Karpas-422 (cell line): Measurements from ENCODE around the gene PLCB1. TPM values are rescaled to one million over a fixed set of nuclear protein-coding genes. Genes with fewer than 3 reads are reported as not detected.

Experiments
- DNase-seq: peaks from one replicate; pipeline ENCODE4 v3.0.0-alpha.2; 2015
- H2AFZ ChIP-seq: fragments of 200-600 bp; sonication (generic); 2 replicates; pipeline ENCODE4 v1.6.1; 2014; ENCODE audit warnings: antibody characterized with exemption, low read length, mixed read lengths
- H3K27ac ChIP-seq: fragments of 200-600 bp; sonication (generic); 2 replicates; pipeline ENCODE4 v1.5.1; 2014; ENCODE audit warnings: mild to moderate bottlenecking, low read length, moderate library complexity
- H3K27me3 ChIP-seq: fragments of 200-600 bp; sonication (generic); 2 replicates; pipeline ENCODE4 v1.6.1; 2014; ENCODE audit warnings: low read length, mixed read lengths
- H3K36me3 ChIP-seq: fragments of 200-600 bp; sonication (generic); 2 replicates; pipeline ENCODE4 v1.6.1; 2014; ENCODE audit warnings: low read length, mixed read lengths; ENCODE audit not compliant: insufficient read depth
- H3K4me1 ChIP-seq: fragments of 200-600 bp; sonication (generic); 2 replicates; pipeline ENCODE4 v1.6.1; 2014; ENCODE audit warnings: mild to moderate bottlenecking, low read length, mixed read lengths
- H3K4me2 ChIP-seq: fragments of 200-600 bp; sonication (generic); 2 replicates; pipeline ENCODE4 v1.6.1; 2014; ENCODE audit warnings: low read length, low read depth, mild to moderate bottlenecking; ENCODE audit not compliant: poor library complexity, severe bottlenecking
- H3K4me3 ChIP-seq: fragments of 200-600 bp; sonication (generic); 2 replicates; pipeline ENCODE4 v1.5.1; 2014; ENCODE audit warnings: mild to moderate bottlenecking, antibody characterized with exemption, low read length, mixed read lengths
- H3K79me2 ChIP-seq: fragments of 200-600 bp; sonication (generic); 2 replicates; pipeline ENCODE4 v1.6.1; 2014; ENCODE audit warnings: mild to moderate bottlenecking, low read length, mixed read lengths
- H3K9ac ChIP-seq: fragments of 200-600 bp; sonication (generic); 2 replicates; pipeline ENCODE4 v1.6.0; 2014; ENCODE audit warnings: low read length
- H3K9me2 ChIP-seq: fragments of 200-600 bp; sonication (generic), shearing (Covaris generic); replicated peaks from 2 replicates; pipeline ENCODE4 v1.6.0; 2014; ENCODE audit warnings: mild to moderate bottlenecking, low read length, moderate library complexity; ENCODE audit not compliant: insufficient read depth
- H3K9me3 ChIP-seq: fragments of 300-700, 200-600 bp; sonication (generic); 2 replicates; pipeline ENCODE4 v1.6.1; 2014; ENCODE audit warnings: low read length, mixed read lengths
- H4K20me1 ChIP-seq: fragments of 200-600 bp; sonication (generic); 2 replicates; pipeline ENCODE4 v1.6.1; 2014; ENCODE audit warnings: mild to moderate bottlenecking, antibody characterized with exemption, low read length, low read depth; ENCODE audit not compliant: insufficient read depth
- total RNA-seq: library from RNA; depleted of rRNA; stranded (reverse); fragments of >200 nt; shearing (Covaris generic); gene quantifications from 2 replicates; pipeline ENCODE4 v1.2.3, GENCODE V29; 2014; ENCODE audit warnings: low replicate concordance

PLCB1 gene
- total RNA-seq, 1 experiment from 2014 or later, result 0.82 TPM

- Histone ChIP-seq H3K9me3 (no peaks in the 10 kb centered on the region), H3K27ac (no peak overlapping the region), H3K4me1 (no peaks in the 10 kb centered on the region), H3K79me2 (no peaks in the 10 kb centered on the region), H3K9ac (no peak overlapping the region), H3K4me3 (no peak overlapping the region), H4K20me1 (no peaks in the 10 kb centered on the region), H3K4me2 (no peak overlapping the region), H2AFZ (no peak overlapping the region), H3K27me3 (no peaks in the 10 kb centered on the region), H3K36me3 (no peaks in the 10 kb centered on the region), H3K9me2 (no peaks in the 10 kb centered on the region)
- no peak for DNase-seq
These were observed 16.4 kb downstream of the PLCB1 start for GRCh38 chr20:8148501-8148900.

- Histone ChIP-seq H3K9me2 (no peaks in the 10 kb centered on the region), H3K4me3 (no peak overlapping the region), H3K4me2 (no peak overlapping the region), H3K27ac (no peak overlapping the region), H2AFZ (no peak overlapping the region), H3K36me3 (no peaks in the 10 kb centered on the region), H3K4me1 (no peaks in the 10 kb centered on the region), H3K79me2 (no peaks in the 10 kb centered on the region), H3K9ac (no peak overlapping the region), H3K9me3 (no peaks in the 10 kb centered on the region), H3K27me3 (no peaks in the 10 kb centered on the region), H4K20me1 (no peaks in the 10 kb centered on the region)
- DNase-seq, result no peak
These were observed 18.5 kb downstream of the PLCB1 start for GRCh38 chr20:8150591-8150990.

- Histone ChIP-seq H3K9ac (no peak overlapping the region), H3K79me2 (no peaks in the 10 kb centered on the region), H3K9me3 (no peaks in the 10 kb centered on the region), H2AFZ (no peak overlapping the region), H3K27ac (no peak overlapping the region), H3K9me2 (no peaks in the 10 kb centered on the region), H3K4me2 (no peak overlapping the region), H3K4me3 (no peak overlapping the region), H3K36me3 (no peaks in the 10 kb centered on the region), H3K27me3 (no peaks in the 10 kb centered on the region), H4K20me1 (no peaks in the 10 kb centered on the region), H3K4me1 (no peaks in the 10 kb centered on the region)
- no peak for DNase-seq
These were observed 19.3 kb downstream of the PLCB1 start for GRCh38 chr20:8151372-8151771.

- Histone ChIP-seq H3K36me3 (no peaks in the 10 kb centered on the region), H3K4me1 (no peaks in the 10 kb centered on the region), H3K4me2 (no peak overlapping the region)
These were observed 20.1 kb downstream of the PLCB1 start for GRCh38 chr20:8152183-8152582.

GRCh38 chr20:8152847-8153246, 20.8 kb downstream of the PLCB1 start:
- Histone ChIP-seq H3K36me3 (no peaks in the 10 kb centered on the region), H3K27ac (no peak overlapping the region), H2AFZ (no peak overlapping the region), H3K79me2 (no peaks in the 10 kb centered on the region), H4K20me1 (no peaks in the 10 kb centered on the region), H3K9ac (no peak overlapping the region), H3K9me3 (0 out of 2 replicates have a peak, but pooled peaks cover 3% of the 10 kb centered on the region), H3K27me3 (no peaks in the 10 kb centered on the region), H3K4me1 (no peaks in the 10 kb centered on the region), H3K4me3 (no peak overlapping the region), H3K9me2 (no peaks in the 10 kb centered on the region), H3K4me2 (no peak overlapping the region)
- no peak for DNase-seq

More at GRCh38 chr20:8152183-8152582, 20.1 kb downstream of the PLCB1 start:
- no peaks in the 10 kb centered on the region for H3K27me3 ChIP-seq
- H4K20me1 ChIP-seq, result no peaks in the 10 kb centered on the region
- H3K27ac ChIP-seq, result no peak overlapping the region
- no peaks in the 10 kb centered on the region for H3K9me3 ChIP-seq
- no peak overlapping the region for H2AFZ ChIP-seq
- DNase-seq, result no peak
- no peak overlapping the region for H3K4me3 ChIP-seq
- no peaks in the 10 kb centered on the region for H3K9me2 ChIP-seq
- H3K79me2 ChIP-seq, result no peaks in the 10 kb centered on the region
- H3K9ac ChIP-seq, result no peak overlapping the region

- Histone ChIP-seq H3K9me3 (0 out of 2 replicates have a peak, but pooled peaks cover 3% of the 10 kb centered on the region), H3K36me3 (no peaks in the 10 kb centered on the region), H4K20me1 (no peaks in the 10 kb centered on the region), H3K27ac (no peak overlapping the region), H3K4me2 (no peak overlapping the region), H3K27me3 (no peaks in the 10 kb centered on the region), H3K4me3 (no peak overlapping the region), H3K9ac (no peak overlapping the region), H3K4me1 (no peaks in the 10 kb centered on the region), H3K9me2 (no peaks in the 10 kb centered on the region), H2AFZ (no peak overlapping the region), H3K79me2 (no peaks in the 10 kb centered on the region)
- DNase-seq, result no peak
These were observed 21.3 kb downstream of the PLCB1 start for GRCh38 chr20:8153281-8153908.

- Histone ChIP-seq H3K9me3 (0 out of 2 replicates have a peak, but pooled peaks cover 3% of the 10 kb centered on the region), H3K27me3 (no peaks in the 10 kb centered on the region), H3K9ac (no peak overlapping the region), H2AFZ (no peak overlapping the region), H3K79me2 (no peaks in the 10 kb centered on the region), H3K4me2 (no peak overlapping the region), H3K27ac (no peak overlapping the region), H4K20me1 (no peaks in the 10 kb centered on the region), H3K4me3 (no peak overlapping the region), H3K36me3 (no peaks in the 10 kb centered on the region), H3K4me1 (no peaks in the 10 kb centered on the region), H3K9me2 (no peaks in the 10 kb centered on the region)
- DNase-seq, result no peak
These were observed 22.6 kb downstream of the PLCB1 start for GRCh38 chr20:8154638-8155037.

- Histone ChIP-seq H3K79me2 (no peaks in the 10 kb centered on the region), H3K4me1 (no peaks in the 10 kb centered on the region), H3K36me3 (no peaks in the 10 kb centered on the region), H2AFZ (no peak overlapping the region), H3K27me3 (no peaks in the 10 kb centered on the region), H3K27ac (no peak overlapping the region), H4K20me1 (no peaks in the 10 kb centered on the region), H3K4me3 (no peak overlapping the region), H3K9me3 (0 out of 2 replicates have a peak, but pooled peaks cover 3% of the 10 kb centered on the region), H3K9me2 (no peaks in the 10 kb centered on the region), H3K4me2 (no peak overlapping the region), H3K9ac (no peak overlapping the region)
- DNase-seq, result no peak
These were observed 23.2 kb downstream of the PLCB1 start for GRCh38 chr20:8155229-8155628.
